HG03442 (cell line): ENCODE measurements around the gene NDST3.

Experiments used
- ATAC-seq: cut with Tn5 transposase; IDR thresholded peaks from one replicate; pipeline ENCODE4 v1.9.1; 2021; ENCODE audit warnings: mild to moderate bottlenecking, moderate library complexity; ENCODE audit not compliant: unreplicated experiment

The NDST3 gene

GRCh38 chr4:118034053-118034785, at the start of gene NDST3:
NDST3 (plus strand) TSS chr4:118034486; CDS start chr4:118053911, 19,425 bp downstream.
- peak; percentile 61 for ATAC-seq

- no peak for ATAC-seq
Measured at GRCh38 chr4:117986321-117986720, 48.0 kb upstream of the NDST3 start.

GRCh38 chr4:117987464-117987863, 46.8 kb upstream of the NDST3 start:
- no peak for ATAC-seq

GRCh38 chr4:117996891-117997290, 37.4 kb upstream of the NDST3 start:
- ATAC-seq, result no peak

- no peak for ATAC-seq
Measured at GRCh38 chr4:118004088-118004487, 30.2 kb upstream of the NDST3 start.

GRCh38 chr4:118005883-118006282, 28.4 kb upstream of the NDST3 start:
- ATAC-seq, result no peak

- no peak for ATAC-seq
Measured at GRCh38 chr4:118012142-118012541, 22.1 kb upstream of the NDST3 start.

- no peak for ATAC-seq
Measured at GRCh38 chr4:118014831-118015230, 19.5 kb upstream of the NDST3 start.

GRCh38 chr4:118018381-118019145, 15.7 kb upstream of the NDST3 start:
- ATAC-seq, result no peak

GRCh38 chr4:118026806-118027205, 7.5 kb upstream of the NDST3 start:
- no peak for ATAC-seq

- no peak for ATAC-seq
Measured at GRCh38 chr4:118029224-118029623, 5.1 kb upstream of the NDST3 start.

- ATAC-seq, result no peak
Measured at GRCh38 chr4:118032691-118033090, 1.6 kb upstream of the NDST3 start.

GRCh38 chr4:118033148-118034052, 886 bp upstream of the NDST3 start:
- ATAC-seq, result no peak

- ATAC-seq, result no peak
Measured at GRCh38 chr4:118035309-118035708, 1.0 kb downstream of the NDST3 start.

- ATAC-seq, result no peak
Measured at GRCh38 chr4:118036336-118036735, 2.0 kb downstream of the NDST3 start.

GRCh38 chr4:118037955-118038354, 3.7 kb downstream of the NDST3 start:
- no peak for ATAC-seq

- ATAC-seq, result no peak
Measured at GRCh38 chr4:118046323-118046722, 12.0 kb downstream of the NDST3 start.

GRCh38 chr4:118047043-118047442, 12.8 kb downstream of the NDST3 start:
- no peak for ATAC-seq

GRCh38 chr4:118058955-118059354, 24.7 kb downstream of the NDST3 start:
- no peak for ATAC-seq

GRCh38 chr4:118059397-118059796, 25.1 kb downstream of the NDST3 start:
- no peak for ATAC-seq
